Panc1 (cell line): ENCODE data around the gene CNNM4.

Experiments
- CTCF ChIP-seq: fragments of 450-650 bp; IDR thresholded peaks from 2 replicates; pipeline ENCODE4 v1.5.1; 2017; ENCODE audit warnings: mild to moderate bottlenecking
- TF ChIP-seq, protein P1 (sequence below), 2 experiments: IDR thresholded peaks; 2 replicates each; pipeline ENCODE4 v1.6.1; 2011 to 2012; ENCODE audit warnings: low read depth in 2 of 2, control low read depth in 1 of 2, low read length in 1 of 2, mild to moderate bottlenecking in 1 of 2, moderate library complexity in 1 of 2; ENCODE audit not compliant: insufficient read depth in 1 of 2

DNA sequence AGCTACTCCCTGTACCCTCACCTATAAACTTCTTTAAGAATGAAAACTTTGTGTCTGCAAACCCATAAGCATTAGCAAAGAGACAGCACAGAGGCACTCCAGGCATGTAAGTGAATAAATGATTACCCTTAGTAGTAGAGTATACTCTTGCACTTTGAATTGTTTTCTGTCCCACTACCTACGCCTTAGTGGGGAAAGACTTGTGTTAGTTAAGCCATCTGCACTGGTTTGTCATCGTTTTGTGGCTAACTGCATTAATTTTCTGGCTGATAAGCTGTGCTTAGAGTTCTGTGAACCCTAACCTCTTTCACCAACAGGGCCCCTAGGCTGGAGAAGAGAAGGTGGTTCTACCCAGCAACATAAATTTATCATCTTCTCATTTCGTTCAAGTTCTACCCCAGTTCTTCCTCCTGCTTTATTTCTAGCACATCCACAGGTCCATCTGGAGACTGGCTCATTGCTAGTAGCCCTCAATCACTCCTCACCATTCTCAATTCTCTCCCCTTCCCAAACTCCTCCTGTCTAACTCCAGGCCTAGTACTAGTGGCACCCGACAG, 21.5 kb upstream of the CNNM4 start:
- no peak for TF ChIP-seq CTCF
- TF ChIP-seq, protein P1, sequence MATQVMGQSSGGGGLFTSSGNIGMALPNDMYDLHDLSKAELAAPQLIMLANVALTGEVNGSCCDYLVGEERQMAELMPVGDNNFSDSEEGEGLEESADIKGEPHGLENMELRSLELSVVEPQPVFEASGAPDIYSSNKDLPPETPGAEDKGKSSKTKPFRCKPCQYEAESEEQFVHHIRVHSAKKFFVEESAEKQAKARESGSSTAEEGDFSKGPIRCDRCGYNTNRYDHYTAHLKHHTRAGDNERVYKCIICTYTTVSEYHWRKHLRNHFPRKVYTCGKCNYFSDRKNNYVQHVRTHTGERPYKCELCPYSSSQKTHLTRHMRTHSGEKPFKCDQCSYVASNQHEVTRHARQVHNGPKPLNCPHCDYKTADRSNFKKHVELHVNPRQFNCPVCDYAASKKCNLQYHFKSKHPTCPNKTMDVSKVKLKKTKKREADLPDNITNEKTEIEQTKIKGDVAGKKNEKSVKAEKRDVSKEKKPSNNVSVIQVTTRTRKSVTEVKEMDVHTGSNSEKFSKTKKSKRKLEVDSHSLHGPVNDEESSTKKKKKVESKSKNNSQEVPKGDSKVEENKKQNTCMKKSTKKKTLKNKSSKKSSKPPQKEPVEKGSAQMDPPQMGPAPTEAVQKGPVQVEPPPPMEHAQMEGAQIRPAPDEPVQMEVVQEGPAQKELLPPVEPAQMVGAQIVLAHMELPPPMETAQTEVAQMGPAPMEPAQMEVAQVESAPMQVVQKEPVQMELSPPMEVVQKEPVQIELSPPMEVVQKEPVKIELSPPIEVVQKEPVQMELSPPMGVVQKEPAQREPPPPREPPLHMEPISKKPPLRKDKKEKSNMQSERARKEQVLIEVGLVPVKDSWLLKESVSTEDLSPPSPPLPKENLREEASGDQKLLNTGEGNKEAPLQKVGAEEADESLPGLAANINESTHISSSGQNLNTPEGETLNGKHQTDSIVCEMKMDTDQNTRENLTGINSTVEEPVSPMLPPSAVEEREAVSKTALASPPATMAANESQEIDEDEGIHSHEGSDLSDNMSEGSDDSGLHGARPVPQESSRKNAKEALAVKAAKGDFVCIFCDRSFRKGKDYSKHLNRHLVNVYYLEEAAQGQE (IDR thresholded peaks at IDR 0.05; ENCODE audit: insufficient read depth in 1 of 2, low read depth in 2 of 2, low read length in 1 of 2) = no peak
